ENCODE results near the gene ACAD9.

The ACAD9 gene

GRCh38 chr3:128847666-128848370 is 31.6 kb upstream of the ACAD9 start:
- H3K9ac ChIP-seq (ENCODE audit: low read depth, low read length) = no peak overlapping the region
- no peaks in the 10 kb centered on the region for H3K9me3 ChIP-seq (replicated peaks; ENCODE audit: low read length)
- no peaks in the 10 kb centered on the region for H3K27me3 ChIP-seq (ENCODE audit: control insufficient read depth, insufficient read depth, low read length)
- no peak overlapping the region for H3K4me2 ChIP-seq (ENCODE audit: low read length)
- no peaks in the 10 kb centered on the region for H3K36me3 ChIP-seq (ENCODE audit: insufficient read depth, low read length)
- peaks cover 15% of the 10 kb centered on the region for H3K4me1 ChIP-seq (ENCODE audit: control insufficient read depth, insufficient read depth, low read length)
- H3K4me3 ChIP-seq (ENCODE audit: low read length) = no peak overlapping the region

- H3K9ac ChIP-seq (ENCODE audit: low read depth, low read length) = no peak overlapping the region
- H3K4me1 ChIP-seq (ENCODE audit: control insufficient read depth, insufficient read depth, low read length) = peaks cover 15% of the 10 kb centered on the region
- no peak overlapping the region for H3K4me2 ChIP-seq (ENCODE audit: low read length)
Observed at GRCh38 chr3:128848936-128849335, 30.5 kb upstream of the ACAD9 start.

GRCh38 chr3:128849911-128850455 is 29.4 kb upstream of the ACAD9 start:
- Histone ChIP-seq H3K27me3 (ENCODE audit: control insufficient read depth, insufficient read depth, low read length) (no peaks in the 10 kb centered on the region), H3K4me2 (ENCODE audit: low read length) (no peak overlapping the region), H3K36me3 (ENCODE audit: insufficient read depth, low read length) (no peaks in the 10 kb centered on the region), H3K9ac (ENCODE audit: low read depth, low read length) (no peak overlapping the region), H3K4me1 (ENCODE audit: control insufficient read depth, insufficient read depth, low read length) (peaks cover 15% of the 10 kb centered on the region), H3K4me3 (ENCODE audit: low read length) (no peak overlapping the region), H3K9me3 (replicated peaks; ENCODE audit: low read length) (peaks cover 8% of the 10 kb centered on the region)

More at GRCh38 chr3:128848936-128849335, 30.5 kb upstream of the ACAD9 start:
- no peaks in the 10 kb centered on the region for H3K9me3 ChIP-seq (replicated peaks; ENCODE audit: low read length)
- no peak overlapping the region for H3K4me3 ChIP-seq (ENCODE audit: low read length)
- H3K36me3 ChIP-seq (ENCODE audit: insufficient read depth, low read length) = no peaks in the 10 kb centered on the region
- no peaks in the 10 kb centered on the region for H3K27me3 ChIP-seq (ENCODE audit: control insufficient read depth, insufficient read depth, low read length)

- Histone ChIP-seq H3K9ac (ENCODE audit: low read depth, low read length) (no peak overlapping the region), H3K36me3 (ENCODE audit: insufficient read depth, low read length) (no peaks in the 10 kb centered on the region), H3K4me3 (ENCODE audit: low read length) (no peak overlapping the region), H3K4me2 (ENCODE audit: low read length) (no peak overlapping the region), H3K4me1 (ENCODE audit: control insufficient read depth, insufficient read depth, low read length) (peaks cover 12% of the 10 kb centered on the region), H3K9me3 (replicated peaks; ENCODE audit: low read length) (peaks cover 9% of the 10 kb centered on the region), H3K27me3 (ENCODE audit: control insufficient read depth, insufficient read depth, low read length) (no peaks in the 10 kb centered on the region)
Observed at GRCh38 chr3:128850544-128850943, 28.9 kb upstream of the ACAD9 start.

- Histone ChIP-seq H3K36me3 (ENCODE audit: insufficient read depth, low read length) (no peaks in the 10 kb centered on the region), H3K9me3 (replicated peaks; ENCODE audit: low read length) (peaks cover 9% of the 10 kb centered on the region), H3K9ac (ENCODE audit: low read depth, low read length) (no peak overlapping the region), H3K4me1 (ENCODE audit: control insufficient read depth, insufficient read depth, low read length) (peaks cover 5% of the 10 kb centered on the region), H3K27me3 (ENCODE audit: control insufficient read depth, insufficient read depth, low read length) (no peaks in the 10 kb centered on the region), H3K4me2 (ENCODE audit: low read length) (no peak overlapping the region), H3K4me3 (ENCODE audit: low read length) (no peak overlapping the region)
Observed at GRCh38 chr3:128851601-128852000, 27.8 kb upstream of the ACAD9 start.

GRCh38 chr3:128853826-128854225 is 25.6 kb upstream of the ACAD9 start:
- H3K36me3 ChIP-seq (ENCODE audit: insufficient read depth, low read length) = no peaks in the 10 kb centered on the region
- no peak overlapping the region for H3K9ac ChIP-seq (ENCODE audit: low read depth, low read length)
- H3K9me3 ChIP-seq (replicated peaks; ENCODE audit: low read length) = peaks cover 9% of the 10 kb centered on the region
- no peaks in the 10 kb centered on the region for H3K27me3 ChIP-seq (ENCODE audit: control insufficient read depth, insufficient read depth, low read length)
- H3K4me2 ChIP-seq (ENCODE audit: low read length) = no peak overlapping the region
- no peak overlapping the region for H3K4me3 ChIP-seq (ENCODE audit: low read length)
- no peaks in the 10 kb centered on the region for H3K4me1 ChIP-seq (ENCODE audit: control insufficient read depth, insufficient read depth, low read length)

- Histone ChIP-seq H3K9me3 (replicated peaks; ENCODE audit: low read length) (peaks cover 15% of the 10 kb centered on the region), H3K9ac (ENCODE audit: low read depth, low read length) (no peak overlapping the region)
Observed at GRCh38 chr3:128854475-128854874, 24.9 kb upstream of the ACAD9 start.

GRCh38 chr3:128855569-128855968 is 23.9 kb upstream of the ACAD9 start:
- Histone ChIP-seq H3K36me3 (ENCODE audit: insufficient read depth, low read length) (no peaks in the 10 kb centered on the region), H3K4me1 (ENCODE audit: control insufficient read depth, insufficient read depth, low read length) (no peaks in the 10 kb centered on the region), H3K4me3 (ENCODE audit: low read length) (no peak overlapping the region), H3K27me3 (ENCODE audit: control insufficient read depth, insufficient read depth, low read length) (no peaks in the 10 kb centered on the region), H3K9me3 (replicated peaks; ENCODE audit: low read length) (peaks cover 26% of the 10 kb centered on the region), H3K9ac (ENCODE audit: low read depth, low read length) (no peak overlapping the region), H3K4me2 (ENCODE audit: low read length) (no peak overlapping the region)

More at GRCh38 chr3:128854475-128854874, 24.9 kb upstream of the ACAD9 start:
- no peaks in the 10 kb centered on the region for H3K36me3 ChIP-seq (ENCODE audit: insufficient read depth, low read length)
- no peaks in the 10 kb centered on the region for H3K4me1 ChIP-seq (ENCODE audit: control insufficient read depth, insufficient read depth, low read length)
- no peaks in the 10 kb centered on the region for H3K27me3 ChIP-seq (ENCODE audit: control insufficient read depth, insufficient read depth, low read length)
- no peak overlapping the region for H3K4me2 ChIP-seq (ENCODE audit: low read length)
- no peak overlapping the region for H3K4me3 ChIP-seq (ENCODE audit: low read length)

- H3K9me3 ChIP-seq (replicated peaks; ENCODE audit: low read length) = peaks cover 27% of the 10 kb centered on the region
Observed at GRCh38 chr3:128858167-128858566, 21.3 kb upstream of the ACAD9 start.

GRCh38 chr3:128859630-128860029 is 19.8 kb upstream of the ACAD9 start:
- Histone ChIP-seq H3K27me3 (ENCODE audit: control insufficient read depth, insufficient read depth, low read length) (no peaks in the 10 kb centered on the region), H3K4me3 (ENCODE audit: low read length) (no peak overlapping the region), H3K9ac (ENCODE audit: low read depth, low read length) (no peak overlapping the region), H3K4me2 (ENCODE audit: low read length) (no peak overlapping the region), H3K4me1 (ENCODE audit: control insufficient read depth, insufficient read depth, low read length) (peaks cover 5% of the 10 kb centered on the region), H3K9me3 (replicated peaks; ENCODE audit: low read length) (peaks cover 22% of the 10 kb centered on the region), H3K36me3 (ENCODE audit: insufficient read depth, low read length) (no peaks in the 10 kb centered on the region)

More at GRCh38 chr3:128858167-128858566, 21.3 kb upstream of the ACAD9 start:
- H3K4me3 ChIP-seq (ENCODE audit: low read length) = no peak overlapping the region
- no peak overlapping the region for H3K4me2 ChIP-seq (ENCODE audit: low read length)
- H3K9ac ChIP-seq (ENCODE audit: low read depth, low read length) = no peak overlapping the region
- H3K27me3 ChIP-seq (ENCODE audit: control insufficient read depth, insufficient read depth, low read length) = no peaks in the 10 kb centered on the region
- no peaks in the 10 kb centered on the region for H3K36me3 ChIP-seq (ENCODE audit: insufficient read depth, low read length)
- no peaks in the 10 kb centered on the region for H3K4me1 ChIP-seq (ENCODE audit: control insufficient read depth, insufficient read depth, low read length)

- Histone ChIP-seq H3K4me2 (ENCODE audit: low read length) (no peak overlapping the region), H3K27me3 (ENCODE audit: control insufficient read depth, insufficient read depth, low read length) (no peaks in the 10 kb centered on the region), H3K4me3 (ENCODE audit: low read length) (no peak overlapping the region), H3K9me3 (replicated peaks; ENCODE audit: low read length) (peaks cover 18% of the 10 kb centered on the region), H3K9ac (ENCODE audit: low read depth, low read length) (no peak overlapping the region), H3K36me3 (ENCODE audit: insufficient read depth, low read length) (no peaks in the 10 kb centered on the region), H3K4me1 (ENCODE audit: control insufficient read depth, insufficient read depth, low read length) (peaks cover 9% of the 10 kb centered on the region)
Observed at GRCh38 chr3:128861491-128861890, 17.9 kb upstream of the ACAD9 start.

GRCh38 chr3:128863560-128863959 is 15.9 kb upstream of the ACAD9 start:
- Histone ChIP-seq H3K4me3 (ENCODE audit: low read length) (no peak overlapping the region), H3K36me3 (ENCODE audit: insufficient read depth, low read length) (no peaks in the 10 kb centered on the region), H3K27me3 (ENCODE audit: control insufficient read depth, insufficient read depth, low read length) (no peaks in the 10 kb centered on the region), H3K4me1 (ENCODE audit: control insufficient read depth, insufficient read depth, low read length) (peaks cover 9% of the 10 kb centered on the region), H3K9ac (ENCODE audit: low read depth, low read length) (no peak overlapping the region), H3K4me2 (ENCODE audit: low read length) (no peak overlapping the region), H3K9me3 (replicated peaks; ENCODE audit: low read length) (peaks cover 18% of the 10 kb centered on the region)

Data from skeletal muscle satellite cell (primary cell).